HG03565 (cell line): ENCODE results near the gene NOXO1.
"Not testable (repeated sequence)": the region's sequence is repeated elsewhere in the genome, so short reads cannot be mapped to it uniquely, and the experiment has no call there.

Source experiments
- ATAC-seq: cut with Tn5 transposase; IDR thresholded peaks from one replicate; pipeline ENCODE4 v1.9.1; 2021; ENCODE audit warnings: mild to moderate bottlenecking, moderate library complexity; ENCODE audit not compliant: unreplicated experiment

The NOXO1 gene

GRCh38 chr16:2011726-2012125, 30.5 kb upstream of the NOXO1 start:
- not testable (repeated sequence) for ATAC-seq

GRCh38 chr16:2009791-2010510, 28.7 kb upstream of the NOXO1 start, which contains the start of gene ZNF598:
Gene ZNF598, minus strand, starts transcription at chr16:2009821.
- peak; percentile 74 for ATAC-seq

- peak; percentile 26 for ATAC-seq
Measured at GRCh38 chr16:2009164-2009711, 28.0 kb upstream of the NOXO1 start.

GRCh38 chr16:2008631-2009163, 27.4 kb upstream of the NOXO1 start:
- no peak for ATAC-seq

- no peak for ATAC-seq
Measured at GRCh38 chr16:2008009-2008526, 26.8 kb upstream of the NOXO1 start.

GRCh38 chr16:2007081-2007836, 26.0 kb upstream of the NOXO1 start:
- no peak for ATAC-seq

- ATAC-seq = no peak
Measured at GRCh38 chr16:2006317-2006716, 25.0 kb upstream of the NOXO1 start.

GRCh38 chr16:2005646-2006045, 24.4 kb upstream of the NOXO1 start:
- ATAC-seq = no peak

- ATAC-seq = no peak
Measured at GRCh38 chr16:2004795-2005517, 23.7 kb upstream of the NOXO1 start.

- ATAC-seq = peak; percentile 64
Measured at GRCh38 chr16:2003827-2004641, 22.8 kb upstream of the NOXO1 start.

- no peak for ATAC-seq
Measured at GRCh38 chr16:2003231-2003826, 22.1 kb upstream of the NOXO1 start.

- ATAC-seq = no peak
Measured at GRCh38 chr16:2002406-2003230, 21.3 kb upstream of the NOXO1 start.

GRCh38 chr16:2001456-2002355, 20.4 kb upstream of the NOXO1 start:
- ATAC-seq = no peak

GRCh38 chr16:2001035-2001434, 19.8 kb upstream of the NOXO1 start:
- ATAC-seq = no peak

- ATAC-seq = no peak
Measured at GRCh38 chr16:1999866-2000514, 18.7 kb upstream of the NOXO1 start.

GRCh38 chr16:1998852-1999801, 17.9 kb upstream of the NOXO1 start:
- ATAC-seq = no peak
